ENCODE measurements around the gene HDAC8.

DNA sequence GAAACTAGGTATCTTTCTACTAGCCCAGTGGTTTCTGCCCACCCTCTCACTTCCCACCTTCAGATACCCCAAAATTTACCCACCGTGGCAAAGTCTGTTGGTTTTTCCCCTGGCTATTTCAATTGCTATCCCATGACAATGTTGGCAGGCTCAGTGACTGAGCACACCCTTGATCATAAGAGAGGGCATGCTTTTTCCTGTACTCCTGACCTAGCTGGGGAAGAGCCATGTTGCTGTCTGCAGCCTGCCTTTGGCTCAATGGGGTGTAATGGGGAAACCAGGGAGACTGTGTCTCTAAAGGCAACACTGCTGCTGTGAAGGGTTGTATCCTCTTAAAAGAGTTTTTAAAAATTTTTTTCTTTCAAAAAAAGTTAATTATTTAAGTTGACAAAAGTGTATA, 176.5 kb downstream of the HDAC8 start:
- TF ChIP-seq, protein P1, sequence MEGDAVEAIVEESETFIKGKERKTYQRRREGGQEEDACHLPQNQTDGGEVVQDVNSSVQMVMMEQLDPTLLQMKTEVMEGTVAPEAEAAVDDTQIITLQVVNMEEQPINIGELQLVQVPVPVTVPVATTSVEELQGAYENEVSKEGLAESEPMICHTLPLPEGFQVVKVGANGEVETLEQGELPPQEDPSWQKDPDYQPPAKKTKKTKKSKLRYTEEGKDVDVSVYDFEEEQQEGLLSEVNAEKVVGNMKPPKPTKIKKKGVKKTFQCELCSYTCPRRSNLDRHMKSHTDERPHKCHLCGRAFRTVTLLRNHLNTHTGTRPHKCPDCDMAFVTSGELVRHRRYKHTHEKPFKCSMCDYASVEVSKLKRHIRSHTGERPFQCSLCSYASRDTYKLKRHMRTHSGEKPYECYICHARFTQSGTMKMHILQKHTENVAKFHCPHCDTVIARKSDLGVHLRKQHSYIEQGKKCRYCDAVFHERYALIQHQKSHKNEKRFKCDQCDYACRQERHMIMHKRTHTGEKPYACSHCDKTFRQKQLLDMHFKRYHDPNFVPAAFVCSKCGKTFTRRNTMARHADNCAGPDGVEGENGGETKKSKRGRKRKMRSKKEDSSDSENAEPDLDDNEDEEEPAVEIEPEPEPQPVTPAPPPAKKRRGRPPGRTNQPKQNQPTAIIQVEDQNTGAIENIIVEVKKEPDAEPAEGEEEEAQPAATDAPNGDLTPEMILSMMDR (conservative IDR thresholded peaks at IDR 0.05), result no peak
- no peak for TF ChIP-seq ZFX (IDR thresholded peaks at IDR 0.05)

All from C4-2B (cell line).